OCI-LY1 (cell line): Measurements from ENCODE around the gene MRS2.
"Not testable (repeated sequence)": the region's sequence is repeated elsewhere in the genome, so short reads cannot be mapped to it uniquely, and the experiment has no call there.

Experiments
- EZH2 ChIP-seq: fragments of 200-600 bp; sonication (generic), shearing (Covaris generic); IDR thresholded peaks from 2 replicates; pipeline ENCODE4 v1.8.0; 2017; ENCODE audit warnings: borderline replicate concordance, mixed run types, mild to moderate bottlenecking, antibody characterized with exemption, low read length, moderate library complexity, mixed read lengths
- TF ChIP-seq, protein P1 (sequence below): fragments of 200-600 bp; sonication (generic), shearing (Covaris generic); IDR thresholded peaks from 2 replicates; pipeline ENCODE4 v1.5.1; 2017; ENCODE audit warnings: mild to moderate bottlenecking, antibody characterized with exemption, low read length, moderate library complexity, mixed read lengths

DNA sequence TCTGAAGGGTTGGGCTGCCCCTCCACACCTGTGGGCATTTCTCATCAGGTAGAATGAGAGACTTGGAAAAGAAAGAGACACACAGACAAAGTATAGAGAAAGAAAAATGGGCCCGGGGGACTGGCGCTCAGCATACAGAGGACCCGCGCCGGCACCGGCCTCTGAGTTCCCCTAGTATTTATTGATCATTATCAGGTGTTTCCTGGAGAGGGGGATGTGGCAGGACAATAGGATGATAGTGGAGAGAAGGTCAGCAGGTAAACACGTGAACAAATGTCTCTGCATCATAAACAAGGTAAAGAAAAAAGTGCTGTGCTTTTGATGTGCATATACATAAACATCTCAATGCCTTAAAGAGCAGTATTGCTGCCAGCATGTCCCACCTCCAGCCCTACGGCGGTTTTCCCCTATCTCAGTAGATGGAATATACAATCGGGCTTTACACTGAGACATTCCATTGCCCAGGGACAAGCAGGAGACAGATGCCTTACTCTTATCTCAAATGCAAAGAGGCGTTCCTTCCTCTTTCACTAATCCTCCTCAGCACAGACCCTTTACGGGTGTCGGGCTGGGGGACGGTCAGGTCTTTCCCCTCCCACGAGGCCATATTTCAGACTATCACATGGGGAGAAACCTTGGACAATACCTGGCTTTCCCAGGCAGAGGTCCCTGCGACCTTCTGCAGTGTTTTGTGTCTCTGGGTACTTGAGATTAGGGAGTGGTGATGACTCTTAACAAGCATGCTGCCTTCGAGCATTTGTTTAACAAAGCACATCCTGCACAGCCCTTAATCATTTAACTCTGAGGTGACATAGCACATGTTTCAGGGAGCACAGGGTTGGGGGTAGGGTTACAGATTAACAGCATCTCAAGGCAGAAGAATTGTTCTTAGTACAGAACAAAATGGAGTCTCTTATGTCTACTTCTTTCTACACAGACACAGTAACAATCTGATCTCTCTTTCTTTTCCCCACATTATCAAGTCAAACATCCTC, 2.4 kb upstream of the MRS2 start:
- TF ChIP-seq, protein P1, sequence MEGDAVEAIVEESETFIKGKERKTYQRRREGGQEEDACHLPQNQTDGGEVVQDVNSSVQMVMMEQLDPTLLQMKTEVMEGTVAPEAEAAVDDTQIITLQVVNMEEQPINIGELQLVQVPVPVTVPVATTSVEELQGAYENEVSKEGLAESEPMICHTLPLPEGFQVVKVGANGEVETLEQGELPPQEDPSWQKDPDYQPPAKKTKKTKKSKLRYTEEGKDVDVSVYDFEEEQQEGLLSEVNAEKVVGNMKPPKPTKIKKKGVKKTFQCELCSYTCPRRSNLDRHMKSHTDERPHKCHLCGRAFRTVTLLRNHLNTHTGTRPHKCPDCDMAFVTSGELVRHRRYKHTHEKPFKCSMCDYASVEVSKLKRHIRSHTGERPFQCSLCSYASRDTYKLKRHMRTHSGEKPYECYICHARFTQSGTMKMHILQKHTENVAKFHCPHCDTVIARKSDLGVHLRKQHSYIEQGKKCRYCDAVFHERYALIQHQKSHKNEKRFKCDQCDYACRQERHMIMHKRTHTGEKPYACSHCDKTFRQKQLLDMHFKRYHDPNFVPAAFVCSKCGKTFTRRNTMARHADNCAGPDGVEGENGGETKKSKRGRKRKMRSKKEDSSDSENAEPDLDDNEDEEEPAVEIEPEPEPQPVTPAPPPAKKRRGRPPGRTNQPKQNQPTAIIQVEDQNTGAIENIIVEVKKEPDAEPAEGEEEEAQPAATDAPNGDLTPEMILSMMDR, result not testable (repeated sequence)
- TF ChIP-seq EZH2, result not testable (repeated sequence)
